ENCODE results near the gene TRIO. TPM values are rescaled to one million over a fixed set of nuclear protein-coding genes. Genes with fewer than 3 reads are reported as not detected.
A peak's percentile ranks its signal among the peaks of the same experiment; 100 is the strongest.

Gene TRIO
- polyA plus RNA-seq, 1 donor from 2014 or later = 8.5 TPM

- peak overlapping the region in 1 of 4 donors; percentile 68 for H3K4me3 Mint-ChIP-seq
- no peaks in the 10 kb centered on the region for H3K36me3 Mint-ChIP-seq
- peaks cover 41 to 52% (median 48%) of the 10 kb centered on the region in 3 donors for H3K4me1 Mint-ChIP-seq
- no peaks in the 10 kb centered on the region for H3K9me3 Mint-ChIP-seq
- H3K27me3 Mint-ChIP-seq = no peaks in the 10 kb centered on the region
- H3K27ac Mint-ChIP-seq = peak overlapping the region in 2 of 3 donors; percentile 41 to 46
Measured at GRCh38 chr5:14177634-14178033, 34.5 kb downstream of the TRIO start.

- peaks cover 40 to 51% (median 46%) of the 10 kb centered on the region in 3 donors for H3K4me1 Mint-ChIP-seq
- no peaks in the 10 kb centered on the region for H3K9me3 Mint-ChIP-seq
- no peaks in the 10 kb centered on the region for H3K36me3 Mint-ChIP-seq
- no peak overlapping the region for H3K4me3 Mint-ChIP-seq
- H3K27me3 Mint-ChIP-seq = no peaks in the 10 kb centered on the region
- H3K27ac Mint-ChIP-seq = peak overlapping the region in 1 of 3 donors; percentile 7
Measured at GRCh38 chr5:14178091-14178490, 34.9 kb downstream of the TRIO start.

- Mint-ChIP-seq H3K9me3 (no peaks in the 10 kb centered on the region), H3K36me3 (no peaks in the 10 kb centered on the region), H3K27me3 (no peaks in the 10 kb centered on the region), H3K4me3 (no peak overlapping the region), H3K27ac (peak overlapping the region in 1 of 3 donors; percentile 7), H3K4me1 (peaks cover 41 to 51% (median 47%) of the 10 kb centered on the region in 3 donors)
Measured at GRCh38 chr5:14178671-14179211, 35.6 kb downstream of the TRIO start.

DNA sequence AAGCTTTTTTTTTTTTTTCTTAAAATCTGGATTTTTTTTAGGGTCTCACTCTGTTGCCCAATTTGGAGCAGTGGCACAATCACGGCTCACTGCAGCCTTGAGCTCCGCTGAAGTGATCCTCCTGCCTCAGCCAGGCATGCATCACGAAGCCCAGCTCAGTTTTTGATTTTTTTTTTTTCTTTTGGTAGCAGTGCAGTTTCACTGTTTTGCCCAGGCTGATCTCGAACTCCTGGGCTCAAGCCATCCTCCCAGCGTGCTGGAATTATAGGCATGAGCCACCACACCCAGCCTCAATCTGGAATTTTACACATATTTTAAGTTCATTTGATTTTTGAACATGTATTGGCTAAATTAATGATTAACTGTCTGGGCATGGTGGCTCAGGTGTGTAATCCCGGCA, 36.3 kb downstream of the TRIO start:
- H3K9me3 Mint-ChIP-seq = no peaks in the 10 kb centered on the region
- H3K36me3 Mint-ChIP-seq = peaks cover 4% of the 10 kb centered on the region
- no peak overlapping the region for H3K4me3 Mint-ChIP-seq
- no peaks in the 10 kb centered on the region for H3K27me3 Mint-ChIP-seq
- peaks cover 41 to 50% (median 45%) of the 10 kb centered on the region in 3 donors for H3K4me1 Mint-ChIP-seq
- H3K27ac Mint-ChIP-seq = no peak overlapping the region

DNA sequence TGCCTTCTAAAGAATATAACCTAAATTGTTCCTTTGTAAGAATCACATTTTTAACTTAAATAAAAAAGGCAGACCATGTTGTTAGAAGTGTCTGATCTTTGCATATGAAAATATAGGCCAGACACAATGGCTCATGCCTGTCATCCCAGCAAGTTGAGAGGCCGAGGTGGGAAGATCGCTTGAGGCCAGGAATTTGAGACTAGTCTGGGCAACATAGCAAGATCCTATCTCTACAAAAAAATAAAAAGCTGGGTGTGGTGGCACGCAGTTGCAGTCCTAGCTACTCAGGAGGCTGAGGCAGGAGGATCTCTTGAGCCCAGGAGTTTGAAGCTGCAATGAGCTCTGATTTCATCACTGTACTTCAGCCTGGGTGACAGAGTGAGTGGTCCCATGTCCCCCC, 37.3 kb downstream of the TRIO start:
- H3K4me1 Mint-ChIP-seq = peaks cover 47 to 52% (median 51%) of the 10 kb centered on the region in 3 donors
- peaks cover 4% of the 10 kb centered on the region for H3K36me3 Mint-ChIP-seq
- H3K9me3 Mint-ChIP-seq = no peaks in the 10 kb centered on the region
- no peak overlapping the region for H3K27ac Mint-ChIP-seq
- H3K27me3 Mint-ChIP-seq = no peaks in the 10 kb centered on the region
- no peak overlapping the region for H3K4me3 Mint-ChIP-seq

GRCh38 chr5:14181299-14181968, 38.3 kb downstream of the TRIO start:
- peaks cover 4% of the 10 kb centered on the region for H3K36me3 Mint-ChIP-seq
- H3K4me3 Mint-ChIP-seq = peak overlapping the region in 2 of 4 donors; percentile 49 to 87
- no peaks in the 10 kb centered on the region for H3K27me3 Mint-ChIP-seq
- H3K27ac Mint-ChIP-seq = peak overlapping the region in 1 of 3 donors; percentile 63
- H3K4me1 Mint-ChIP-seq = peaks cover 52 to 58% (median 58%) of the 10 kb centered on the region in 3 donors
- no peaks in the 10 kb centered on the region for H3K9me3 Mint-ChIP-seq

GRCh38 chr5:14182761-14183160, 39.6 kb downstream of the TRIO start:
- H3K4me1 Mint-ChIP-seq = peaks cover 58 to 64% (median 62%) of the 10 kb centered on the region in 3 donors

GRCh38 chr5:14183187-14183939, 40.2 kb downstream of the TRIO start:
- H3K27me3 Mint-ChIP-seq = no peaks in the 10 kb centered on the region
- H3K4me3 Mint-ChIP-seq = no peak overlapping the region
- H3K27ac Mint-ChIP-seq = no peak overlapping the region
- peaks cover 61 to 66% (median 64%) of the 10 kb centered on the region in 3 donors for H3K4me1 Mint-ChIP-seq
- H3K9me3 Mint-ChIP-seq = no peaks in the 10 kb centered on the region
- H3K36me3 Mint-ChIP-seq = peaks cover 4% of the 10 kb centered on the region

More at GRCh38 chr5:14182761-14183160, 39.6 kb downstream of the TRIO start:
- Mint-ChIP-seq H3K27me3 (no peaks in the 10 kb centered on the region), H3K4me3 (peak overlapping the region in 1 of 4 donors; percentile 5), H3K36me3 (peaks cover 4% of the 10 kb centered on the region), H3K27ac (no peak overlapping the region), H3K9me3 (no peaks in the 10 kb centered on the region)

GRCh38 chr5:14184082-14184481, 40.9 kb downstream of the TRIO start:
- Mint-ChIP-seq H3K4me1 (peaks cover 67% of the 10 kb centered on the region in 3 donors), H3K4me3 (no peak overlapping the region)

GRCh38 chr5:14184725-14185124, 41.6 kb downstream of the TRIO start:
- Mint-ChIP-seq H3K9me3 (no peaks in the 10 kb centered on the region), H3K27me3 (no peaks in the 10 kb centered on the region), H3K4me1 (peaks cover 71 to 73% (median 71%) of the 10 kb centered on the region in 3 donors), H3K4me3 (peak overlapping the region in 1 of 4 donors; percentile 79), H3K36me3 (peaks cover 4% of the 10 kb centered on the region), H3K27ac (peak overlapping the region in 1 of 3 donors; percentile 85)

More at GRCh38 chr5:14184082-14184481, 40.9 kb downstream of the TRIO start:
- no peak overlapping the region for H3K27ac Mint-ChIP-seq
- no peaks in the 10 kb centered on the region for H3K27me3 Mint-ChIP-seq
- H3K36me3 Mint-ChIP-seq = peaks cover 4% of the 10 kb centered on the region
- H3K9me3 Mint-ChIP-seq = no peaks in the 10 kb centered on the region

DNA sequence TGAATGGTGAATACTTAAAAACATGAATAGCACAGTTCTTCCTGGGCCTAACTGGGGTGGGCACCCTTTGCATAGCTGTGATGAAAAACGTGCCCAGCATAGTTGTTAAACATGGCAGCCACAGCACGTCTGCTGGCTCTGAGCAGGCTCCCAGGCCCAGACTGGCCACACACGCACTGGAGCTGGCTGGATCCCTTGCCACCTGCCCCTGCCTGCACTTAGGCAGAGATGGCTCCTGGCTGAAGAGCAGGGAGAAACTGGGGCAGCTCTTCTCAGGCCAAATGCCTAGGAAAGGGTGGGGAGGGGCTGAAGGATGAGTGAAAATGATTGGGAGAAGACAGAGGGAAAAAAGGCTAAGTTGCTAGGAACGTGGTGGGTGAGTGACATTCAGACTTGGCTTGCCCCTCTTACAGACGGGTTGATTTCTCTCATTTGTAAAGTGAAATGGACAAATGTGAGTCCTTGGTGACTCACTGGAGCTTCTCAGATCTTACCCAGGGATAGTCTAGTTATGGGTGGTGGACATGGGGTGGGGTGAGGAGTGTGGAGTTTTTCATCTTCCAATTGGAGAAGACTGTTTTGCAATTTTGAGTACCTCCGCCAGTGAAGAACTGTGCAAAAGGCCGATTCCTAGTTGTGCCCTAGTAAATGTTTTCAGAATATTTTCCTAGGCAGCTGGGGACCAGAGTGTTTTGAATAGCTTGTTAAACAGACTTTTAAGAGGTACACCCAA, 42.4 kb downstream of the TRIO start:
- peak overlapping the region in 2 of 3 donors; percentile 59 to 85 for H3K27ac Mint-ChIP-seq
- peaks cover 76 to 77% (median 76%) of the 10 kb centered on the region in 3 donors for H3K4me1 Mint-ChIP-seq
- peak overlapping the region in 1 of 4 donors; percentile 41 for H3K4me3 Mint-ChIP-seq

GRCh38 chr5:14186059-14186830, 43.1 kb downstream of the TRIO start:
- peak overlapping the region in 1 of 4 donors; percentile 67 for H3K4me3 Mint-ChIP-seq
- H3K4me1 Mint-ChIP-seq = peaks cover 77 to 81% (median 79%) of the 10 kb centered on the region in 3 donors
- peak overlapping the region in 2 of 3 donors; percentile 61 for H3K27ac Mint-ChIP-seq
- no peaks in the 10 kb centered on the region for H3K27me3 Mint-ChIP-seq
- no peaks in the 10 kb centered on the region for H3K9me3 Mint-ChIP-seq
- H3K36me3 Mint-ChIP-seq = peaks cover 4% of the 10 kb centered on the region

More for the DNA sequence above, 42.4 kb downstream of the TRIO start:
- Mint-ChIP-seq H3K36me3 (peaks cover 4% of the 10 kb centered on the region), H3K27me3 (no peaks in the 10 kb centered on the region), H3K9me3 (no peaks in the 10 kb centered on the region)

GRCh38 chr5:14187157-14187556, 44.0 kb downstream of the TRIO start:
- H3K4me3 Mint-ChIP-seq = peak overlapping the region in 2 of 4 donors; percentile 6 to 67

DNA sequence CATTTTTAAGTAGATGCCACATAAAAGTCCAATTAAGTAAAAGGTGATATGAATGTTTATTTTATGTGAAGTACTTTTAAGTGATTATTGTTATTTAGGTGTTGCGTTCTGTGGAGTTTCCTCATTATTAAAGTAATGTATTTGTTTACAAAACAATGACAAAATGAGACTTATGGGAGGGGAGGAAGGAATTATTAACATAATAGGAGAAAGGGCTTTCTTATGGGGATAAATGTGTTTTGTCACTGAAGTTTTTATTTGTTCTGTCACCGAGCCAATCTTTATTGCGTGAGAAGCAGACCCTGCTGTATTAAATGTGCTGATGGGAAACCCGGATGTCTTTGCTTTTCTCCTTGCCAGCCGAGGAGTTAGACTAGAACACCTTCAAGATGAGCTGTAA, 44.5 kb downstream of the TRIO start:
- H3K36me3 Mint-ChIP-seq = peaks cover 4% of the 10 kb centered on the region
- H3K4me3 Mint-ChIP-seq = peak overlapping the region in 1 of 4 donors; percentile 33
- H3K9me3 Mint-ChIP-seq = no peaks in the 10 kb centered on the region
- H3K27ac Mint-ChIP-seq = no peak overlapping the region
- no peaks in the 10 kb centered on the region for H3K27me3 Mint-ChIP-seq
- peaks cover 68 to 80% (median 69%) of the 10 kb centered on the region in 3 donors for H3K4me1 Mint-ChIP-seq

More at GRCh38 chr5:14187157-14187556, 44.0 kb downstream of the TRIO start:
- H3K27ac Mint-ChIP-seq = peak overlapping the region in 1 of 3 donors; percentile 61
- H3K27me3 Mint-ChIP-seq = no peaks in the 10 kb centered on the region
- peaks cover 71 to 80% (median 72%) of the 10 kb centered on the region in 3 donors for H3K4me1 Mint-ChIP-seq
- no peaks in the 10 kb centered on the region for H3K9me3 Mint-ChIP-seq
- peaks cover 4% of the 10 kb centered on the region for H3K36me3 Mint-ChIP-seq

Measured in IgD-negative memory B cell (primary cell).